Bronchial smooth muscle cell (primary cell): ENCODE measurements around the gene LSM5. TPM values are rescaled to one million over a fixed set of nuclear protein-coding genes. Genes with fewer than 3 reads are reported as not detected.

Experiments
- total RNA-seq: library from RNA; depleted of rRNA; stranded (reverse); fragments of >200 nt; gene quantifications from 2 replicates; pipeline ENCODE4 v1.2.1, GENCODE V29; 2014

The LSM5 gene
- 14.5 and 16.1 TPM in 2 replicates for total RNA-seq

GRCh38 chr7:32490127-32490796 lies at the start of gene LSM5:
LSM5 (minus strand) TSS chr7:32490380; CDS start chr7:32490365, 15 bp downstream.

GRCh38 chr7:32495298-32496051 lies 5.3 kb upstream of the LSM5 start, which contains the start of gene AVL9:
AVL9 (plus strand) TSS chr7:32495489; CDS start chr7:32495710, 221 bp downstream.

Other genes with a start within 250 kb of the LSM5 start
- gene AVL9, start 5.1 kb upstream of the LSM5 start, total RNA-seq: 17.1 and 23.0 TPM in 2 replicates